K562 (cell line): Measurements from ENCODE around the gene NF1. TPM values are rescaled to one million over a fixed set of nuclear protein-coding genes. Genes with fewer than 3 reads are reported as not detected.
A peak's percentile ranks its signal among the peaks of the same experiment; 100 is the strongest.

Source experiments
- FOXM1 ChIP-seq, 2 experiments: fragments of 450-650 bp in 1 of 2; sonication (generic) in 1 of 2; formaldehyde crosslinking in 1 of 2; IDR thresholded peaks; 2 replicates each; pipeline versions ENCODE4 v1.6.1 to v1.9.0; 2017 to 2022; ENCODE audit warnings: low read depth in 2 of 2, mild to moderate bottlenecking in 2 of 2, missing genetic modification reagents in 1 of 2, moderate library complexity in 1 of 2
- FUS ChIP-seq: fragments of 200-400 bp; formaldehyde crosslinking; optimal IDR thresholded peaks from 2 replicates; pipeline ENCODE3; 2017; ENCODE audit warnings: low read depth, low read length
- GABPB2 ChIP-seq: fragments of 250-450 bp; sonication (Bioruptor Pico); conservative IDR thresholded peaks from 2 replicates; pipeline ENCODE4 v1.5.1; 2021; ENCODE audit warnings: mild to moderate bottlenecking
- MLX ChIP-seq, 2 experiments: fragments of 450-650 bp in 1 of 2; sonication (generic) in 1 of 2; formaldehyde crosslinking; conservative IDR thresholded peaks; 2 replicates each; pipeline versions ENCODE4 v1.4.0 to v1.8.1; 2020 to 2022; ENCODE audit warnings: mild to moderate bottlenecking in 1 of 2, missing genetic modification reagents in 1 of 2
- MTA1 ChIP-seq: fragments of 450-650 bp; IDR thresholded peaks from 2 replicates; pipeline ENCODE4 v1.6.1; 2017; ENCODE audit warnings: borderline replicate concordance
- SPI1 ChIP-seq: IDR thresholded peaks from 2 replicates; pipeline ENCODE4 v1.6.1; 2011; ENCODE audit warnings: low read depth, low read length, control low read depth, borderline replicate concordance
- STAG1 ChIP-seq: sonication (generic); formaldehyde crosslinking; IDR thresholded peaks from 2 replicates; pipeline ENCODE4 v1.5.0; 2020; ENCODE audit warnings: missing genetic modification reagents, borderline replicate concordance
- TCF15 ChIP-seq: fragments of 250-450 bp; sonication (Bioruptor Pico); IDR thresholded peaks from 2 replicates; pipeline ENCODE4 v1.8.0; 2022; ENCODE audit warnings: moderate library complexity, mild to moderate bottlenecking, inconsistent platforms
- polyA plus RNA-seq, 8 experiments: library from polyadenylated mRNA; depleted of rRNA in 4 of 8; stranded (reverse) in 5 of 8; unstranded in 3 of 8; fragments of >200 nt; fragmentation: Nextera tagmentation in 2 of 8; fragmentation: Illumina TruSeq in 1 of 8; extraction: Ambion mirVana in 2 of 8; extraction: Trizol in 1 of 8; gene quantifications; 2 replicates each; pipeline versions ENCODE4 v1.2.1 to v1.2.3, GENCODE V29; 2011 to 2014; ENCODE audit warnings: inconsistent platforms in 1 of 8, missing spikeins in 1 of 8
- total RNA-seq, 7 experiments: library from RNA; depleted of rRNA in 6 of 7; stranded (reverse); fragments of >200 nt in 6 of 7; fragmentation: Illumina TruSeq in 2 of 7; extraction: Trizol in 2 of 7; gene quantifications; 2 replicates each; pipeline versions ENCODE4 v1.2.1 to v1.2.3, GENCODE V29; 2011 to 2021; ENCODE audit warnings: low replicate concordance in 1 of 7
- TF ChIP-seq, protein P1 (sequence below): fragments of 450-650 bp; IDR thresholded peaks from 2 replicates; pipeline ENCODE4 v1.6.1; 2016; ENCODE audit warnings: mild to moderate bottlenecking, moderate library complexity
- TF ChIP-seq, protein P2 (sequence below): sonication (generic); formaldehyde crosslinking; IDR thresholded peaks from 2 replicates; pipeline ENCODE4 v1.8.1; 2023; ENCODE audit warnings: mild to moderate bottlenecking, missing genetic modification reagents, moderate library complexity
- TF ChIP-seq, protein P3 (sequence below): fragments of 450-650 bp; IDR thresholded peaks from 2 replicates; pipeline ENCODE4 v1.6.1; 2014; ENCODE audit warnings: low read depth, mild to moderate bottlenecking, moderate library complexity, borderline replicate concordance

Gene NF1
- total and polyA plus RNA-seq, 9 of the 15 experiments (the other 6 are each of a cell fraction or from before 2014, with no cell fraction given): 3.4 to 41.9 (median 24.3) TPM

- TF ChIP-seq, protein P1, sequence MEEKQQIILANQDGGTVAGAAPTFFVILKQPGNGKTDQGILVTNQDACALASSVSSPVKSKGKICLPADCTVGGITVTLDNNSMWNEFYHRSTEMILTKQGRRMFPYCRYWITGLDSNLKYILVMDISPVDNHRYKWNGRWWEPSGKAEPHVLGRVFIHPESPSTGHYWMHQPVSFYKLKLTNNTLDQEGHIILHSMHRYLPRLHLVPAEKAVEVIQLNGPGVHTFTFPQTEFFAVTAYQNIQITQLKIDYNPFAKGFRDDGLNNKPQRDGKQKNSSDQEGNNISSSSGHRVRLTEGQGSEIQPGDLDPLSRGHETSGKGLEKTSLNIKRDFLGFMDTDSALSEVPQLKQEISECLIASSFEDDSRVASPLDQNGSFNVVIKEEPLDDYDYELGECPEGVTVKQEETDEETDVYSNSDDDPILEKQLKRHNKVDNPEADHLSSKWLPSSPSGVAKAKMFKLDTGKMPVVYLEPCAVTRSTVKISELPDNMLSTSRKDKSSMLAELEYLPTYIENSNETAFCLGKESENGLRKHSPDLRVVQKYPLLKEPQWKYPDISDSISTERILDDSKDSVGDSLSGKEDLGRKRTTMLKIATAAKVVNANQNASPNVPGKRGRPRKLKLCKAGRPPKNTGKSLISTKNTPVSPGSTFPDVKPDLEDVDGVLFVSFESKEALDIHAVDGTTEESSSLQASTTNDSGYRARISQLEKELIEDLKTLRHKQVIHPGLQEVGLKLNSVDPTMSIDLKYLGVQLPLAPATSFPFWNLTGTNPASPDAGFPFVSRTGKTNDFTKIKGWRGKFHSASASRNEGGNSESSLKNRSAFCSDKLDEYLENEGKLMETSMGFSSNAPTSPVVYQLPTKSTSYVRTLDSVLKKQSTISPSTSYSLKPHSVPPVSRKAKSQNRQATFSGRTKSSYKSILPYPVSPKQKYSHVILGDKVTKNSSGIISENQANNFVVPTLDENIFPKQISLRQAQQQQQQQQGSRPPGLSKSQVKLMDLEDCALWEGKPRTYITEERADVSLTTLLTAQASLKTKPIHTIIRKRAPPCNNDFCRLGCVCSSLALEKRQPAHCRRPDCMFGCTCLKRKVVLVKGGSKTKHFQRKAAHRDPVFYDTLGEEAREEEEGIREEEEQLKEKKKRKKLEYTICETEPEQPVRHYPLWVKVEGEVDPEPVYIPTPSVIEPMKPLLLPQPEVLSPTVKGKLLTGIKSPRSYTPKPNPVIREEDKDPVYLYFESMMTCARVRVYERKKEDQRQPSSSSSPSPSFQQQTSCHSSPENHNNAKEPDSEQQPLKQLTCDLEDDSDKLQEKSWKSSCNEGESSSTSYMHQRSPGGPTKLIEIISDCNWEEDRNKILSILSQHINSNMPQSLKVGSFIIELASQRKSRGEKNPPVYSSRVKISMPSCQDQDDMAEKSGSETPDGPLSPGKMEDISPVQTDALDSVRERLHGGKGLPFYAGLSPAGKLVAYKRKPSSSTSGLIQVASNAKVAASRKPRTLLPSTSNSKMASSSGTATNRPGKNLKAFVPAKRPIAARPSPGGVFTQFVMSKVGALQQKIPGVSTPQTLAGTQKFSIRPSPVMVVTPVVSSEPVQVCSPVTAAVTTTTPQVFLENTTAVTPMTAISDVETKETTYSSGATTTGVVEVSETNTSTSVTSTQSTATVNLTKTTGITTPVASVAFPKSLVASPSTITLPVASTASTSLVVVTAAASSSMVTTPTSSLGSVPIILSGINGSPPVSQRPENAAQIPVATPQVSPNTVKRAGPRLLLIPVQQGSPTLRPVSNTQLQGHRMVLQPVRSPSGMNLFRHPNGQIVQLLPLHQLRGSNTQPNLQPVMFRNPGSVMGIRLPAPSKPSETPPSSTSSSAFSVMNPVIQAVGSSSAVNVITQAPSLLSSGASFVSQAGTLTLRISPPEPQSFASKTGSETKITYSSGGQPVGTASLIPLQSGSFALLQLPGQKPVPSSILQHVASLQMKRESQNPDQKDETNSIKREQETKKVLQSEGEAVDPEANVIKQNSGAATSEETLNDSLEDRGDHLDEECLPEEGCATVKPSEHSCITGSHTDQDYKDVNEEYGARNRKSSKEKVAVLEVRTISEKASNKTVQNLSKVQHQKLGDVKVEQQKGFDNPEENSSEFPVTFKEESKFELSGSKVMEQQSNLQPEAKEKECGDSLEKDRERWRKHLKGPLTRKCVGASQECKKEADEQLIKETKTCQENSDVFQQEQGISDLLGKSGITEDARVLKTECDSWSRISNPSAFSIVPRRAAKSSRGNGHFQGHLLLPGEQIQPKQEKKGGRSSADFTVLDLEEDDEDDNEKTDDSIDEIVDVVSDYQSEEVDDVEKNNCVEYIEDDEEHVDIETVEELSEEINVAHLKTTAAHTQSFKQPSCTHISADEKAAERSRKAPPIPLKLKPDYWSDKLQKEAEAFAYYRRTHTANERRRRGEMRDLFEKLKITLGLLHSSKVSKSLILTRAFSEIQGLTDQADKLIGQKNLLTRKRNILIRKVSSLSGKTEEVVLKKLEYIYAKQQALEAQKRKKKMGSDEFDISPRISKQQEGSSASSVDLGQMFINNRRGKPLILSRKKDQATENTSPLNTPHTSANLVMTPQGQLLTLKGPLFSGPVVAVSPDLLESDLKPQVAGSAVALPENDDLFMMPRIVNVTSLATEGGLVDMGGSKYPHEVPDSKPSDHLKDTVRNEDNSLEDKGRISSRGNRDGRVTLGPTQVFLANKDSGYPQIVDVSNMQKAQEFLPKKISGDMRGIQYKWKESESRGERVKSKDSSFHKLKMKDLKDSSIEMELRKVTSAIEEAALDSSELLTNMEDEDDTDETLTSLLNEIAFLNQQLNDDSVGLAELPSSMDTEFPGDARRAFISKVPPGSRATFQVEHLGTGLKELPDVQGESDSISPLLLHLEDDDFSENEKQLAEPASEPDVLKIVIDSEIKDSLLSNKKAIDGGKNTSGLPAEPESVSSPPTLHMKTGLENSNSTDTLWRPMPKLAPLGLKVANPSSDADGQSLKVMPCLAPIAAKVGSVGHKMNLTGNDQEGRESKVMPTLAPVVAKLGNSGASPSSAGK: peak; percentile 97
- TF ChIP-seq FOXM1 (IDR thresholded peaks at IDR 0.05; ENCODE audit: low read depth) (no peak), FOXM1 (CRISPR knock-in tag; IDR thresholded peaks at IDR 0.05; ENCODE audit: low read depth) (no peak), MLX (CRISPR knock-in tag; conservative IDR thresholded peaks at IDR 0.05) (no peak), TCF15 (CRISPR knock-in tag) (no peak), MTA1 (no peak), STAG1 (CRISPR knock-in tag) (no peak), SPI1 (no peak), GABPB2 (CRISPR knock-in tag) (no peak), FUS (no peak)
- TF ChIP-seq, protein P2, sequence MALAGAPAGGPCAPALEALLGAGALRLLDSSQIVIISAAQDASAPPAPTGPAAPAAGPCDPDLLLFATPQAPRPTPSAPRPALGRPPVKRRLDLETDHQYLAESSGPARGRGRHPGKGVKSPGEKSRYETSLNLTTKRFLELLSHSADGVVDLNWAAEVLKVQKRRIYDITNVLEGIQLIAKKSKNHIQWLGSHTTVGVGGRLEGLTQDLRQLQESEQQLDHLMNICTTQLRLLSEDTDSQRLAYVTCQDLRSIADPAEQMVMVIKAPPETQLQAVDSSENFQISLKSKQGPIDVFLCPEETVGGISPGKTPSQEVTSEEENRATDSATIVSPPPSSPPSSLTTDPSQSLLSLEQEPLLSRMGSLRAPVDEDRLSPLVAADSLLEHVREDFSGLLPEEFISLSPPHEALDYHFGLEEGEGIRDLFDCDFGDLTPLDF (CRISPR knock-in tag): no peak
- TF ChIP-seq, protein P3, sequence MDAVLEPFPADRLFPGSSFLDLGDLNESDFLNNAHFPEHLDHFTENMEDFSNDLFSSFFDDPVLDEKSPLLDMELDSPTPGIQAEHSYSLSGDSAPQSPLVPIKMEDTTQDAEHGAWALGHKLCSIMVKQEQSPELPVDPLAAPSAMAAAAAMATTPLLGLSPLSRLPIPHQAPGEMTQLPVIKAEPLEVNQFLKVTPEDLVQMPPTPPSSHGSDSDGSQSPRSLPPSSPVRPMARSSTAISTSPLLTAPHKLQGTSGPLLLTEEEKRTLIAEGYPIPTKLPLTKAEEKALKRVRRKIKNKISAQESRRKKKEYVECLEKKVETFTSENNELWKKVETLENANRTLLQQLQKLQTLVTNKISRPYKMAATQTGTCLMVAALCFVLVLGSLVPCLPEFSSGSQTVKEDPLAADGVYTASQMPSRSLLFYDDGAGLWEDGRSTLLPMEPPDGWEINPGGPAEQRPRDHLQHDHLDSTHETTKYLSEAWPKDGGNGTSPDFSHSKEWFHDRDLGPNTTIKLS: no peak
Observed at GRCh38 chr17:31052187-31052889, 42.4 kb upstream of the NF1 start (continued).
